Posterior cingulate gyrus (tissue), 11 donors: Measurements from ENCODE around the gene PLCD1.
"Not testable (repeated sequence)": the region's sequence is repeated elsewhere in the genome, so short reads cannot be mapped to it uniquely, and the experiment has no call there.

Experiments
- DNase-seq, 10 donors: peaks; one replicate each; pipeline versions ENCODE4 v3.0.0 to v3.0.0-alpha.2; 2020 to 2021; ENCODE audit warnings: mixed read lengths in 3 of 10
- intact Hi-C: fragments of 100-400 bp; cut with DNase I; formaldehyde crosslinking; loops from one replicate; pipeline ENCODE4 v1.15.1; 2023

PLCD1 gene

DNA sequence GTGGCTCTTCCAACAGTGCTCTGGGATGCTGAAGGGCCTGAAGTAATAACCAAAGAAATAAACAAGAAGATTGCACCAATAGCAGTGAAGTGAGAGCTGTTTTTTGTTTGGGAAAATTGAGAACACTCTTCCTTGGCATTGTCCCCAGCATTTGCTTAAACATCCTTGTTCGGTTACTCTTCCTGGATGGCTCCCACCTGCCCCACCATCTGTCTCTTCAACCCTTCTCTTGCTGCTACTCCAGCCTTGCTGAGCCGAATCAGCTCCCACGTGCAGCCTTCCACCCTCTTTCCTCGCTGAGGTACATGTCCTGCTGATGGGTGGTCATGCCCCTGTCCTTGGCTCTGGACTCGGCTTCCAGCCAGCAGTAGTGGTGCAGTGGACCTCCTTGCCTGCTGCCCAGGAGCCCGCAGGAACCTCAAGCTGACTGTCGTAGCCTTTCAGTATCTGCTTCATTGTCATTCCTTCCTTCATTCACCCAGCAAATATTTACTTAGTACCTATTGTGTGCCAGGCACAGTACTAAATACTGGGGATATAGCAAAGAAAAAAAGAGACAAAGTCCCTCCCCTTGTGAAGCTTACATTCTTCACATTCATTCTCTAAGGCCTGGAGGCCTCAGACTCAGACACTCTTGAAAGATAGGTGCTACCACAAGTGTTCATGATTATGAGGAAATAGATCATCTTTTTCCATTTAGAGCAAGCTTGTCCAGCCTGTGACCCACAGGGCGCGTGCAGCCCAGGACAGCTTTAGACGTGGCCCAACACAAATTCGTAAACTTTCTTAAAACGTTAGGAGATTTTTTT lies 56.0 kb downstream of the PLCD1 start:
- DNase-seq, result peak in 2 of 10 donors; percentile 45 to 55
- intact Hi-C loops, result loop anchor here (2.0 kb wide), 1 partner anchor 119 kb away; no protein-coding TSS in a partner anchor

DNA sequence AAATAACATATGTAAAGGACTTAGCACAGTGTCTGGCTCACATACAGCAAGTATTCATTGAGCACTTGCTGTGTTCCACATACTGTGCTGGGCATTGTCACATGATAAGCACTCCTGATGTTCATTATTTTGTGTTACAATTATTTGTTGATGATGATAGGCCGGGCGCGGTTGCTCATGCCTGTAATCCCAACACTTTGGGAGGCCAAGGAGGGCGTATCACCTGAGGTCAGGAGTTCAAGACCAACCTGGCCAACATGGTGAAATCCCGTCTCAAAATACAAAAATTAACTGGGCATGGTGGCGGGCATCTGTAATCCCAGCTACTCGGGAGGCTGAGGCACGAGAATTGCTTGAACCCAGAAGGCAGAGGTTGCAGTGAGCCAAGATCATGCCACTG lies 57.4 kb downstream of the PLCD1 start:
- intact Hi-C loops, DNase-seq: not testable (repeated sequence)

DNA sequence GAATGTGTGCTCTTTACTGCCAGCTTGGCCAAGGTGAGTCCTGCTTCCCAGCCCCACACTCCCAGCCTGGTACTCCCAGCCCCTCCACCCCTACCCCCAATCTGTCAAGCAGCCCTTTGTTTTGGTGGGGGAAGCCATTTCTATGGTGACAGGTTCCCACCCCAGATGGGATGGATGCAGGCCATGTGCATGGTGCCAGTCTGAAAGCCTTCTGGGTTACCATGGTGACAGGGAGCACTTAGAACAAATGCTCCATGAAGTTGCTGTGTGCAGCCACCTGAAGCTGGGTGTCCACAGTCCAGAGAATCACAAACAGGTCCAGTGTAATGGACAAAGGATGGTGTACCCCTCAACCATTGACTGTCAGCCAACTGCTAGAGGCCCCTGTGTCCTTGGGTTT lies 58.0 kb downstream of the PLCD1 start:
- intact Hi-C loops, result no loop called here
- peak in 1 of 10 donors; percentile 84 for DNase-seq

GRCh38 chr3:37970802-37971201 lies 58.6 kb downstream of the PLCD1 start:
- intact Hi-C loops, result no loop called here
- DNase-seq, result no peak

DNA sequence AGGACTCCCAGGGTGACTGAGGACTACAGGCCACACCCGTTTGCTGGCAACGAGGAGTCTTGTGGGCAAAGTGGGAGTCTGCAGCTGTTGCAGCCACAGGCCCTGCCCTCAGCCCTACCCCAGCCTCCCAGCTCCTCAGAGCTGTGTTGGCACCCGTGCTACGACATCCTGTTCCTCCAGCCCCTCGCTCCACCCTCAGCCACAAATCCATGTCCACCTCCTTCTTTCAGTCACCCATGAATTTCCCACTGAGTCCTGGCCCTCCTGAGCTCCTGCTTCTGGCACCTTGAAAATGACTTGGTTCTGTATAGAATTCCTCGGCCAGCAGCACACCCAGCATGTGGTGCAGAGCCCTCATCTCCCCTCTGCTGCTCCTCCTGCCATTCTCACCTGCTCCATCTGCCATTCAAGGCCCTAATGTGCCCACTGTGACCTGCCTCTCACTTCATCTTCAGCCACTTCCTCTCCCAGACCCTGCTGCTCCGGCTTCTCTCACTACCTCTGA lies 59.8 kb downstream of the PLCD1 start:
- no peak for DNase-seq
- intact Hi-C loops, result no loop called here

- intact Hi-C loops, result no loop called here
- no peak for DNase-seq
These were observed 60.4 kb downstream of the PLCD1 start for GRCh38 chr3:37968813-37969595.

GRCh38 chr3:37968199-37968598 lies 61.2 kb downstream of the PLCD1 start:
- intact Hi-C loops, result no loop called here
- DNase-seq, result peak in 1 of 10 donors; percentile 69

DNA sequence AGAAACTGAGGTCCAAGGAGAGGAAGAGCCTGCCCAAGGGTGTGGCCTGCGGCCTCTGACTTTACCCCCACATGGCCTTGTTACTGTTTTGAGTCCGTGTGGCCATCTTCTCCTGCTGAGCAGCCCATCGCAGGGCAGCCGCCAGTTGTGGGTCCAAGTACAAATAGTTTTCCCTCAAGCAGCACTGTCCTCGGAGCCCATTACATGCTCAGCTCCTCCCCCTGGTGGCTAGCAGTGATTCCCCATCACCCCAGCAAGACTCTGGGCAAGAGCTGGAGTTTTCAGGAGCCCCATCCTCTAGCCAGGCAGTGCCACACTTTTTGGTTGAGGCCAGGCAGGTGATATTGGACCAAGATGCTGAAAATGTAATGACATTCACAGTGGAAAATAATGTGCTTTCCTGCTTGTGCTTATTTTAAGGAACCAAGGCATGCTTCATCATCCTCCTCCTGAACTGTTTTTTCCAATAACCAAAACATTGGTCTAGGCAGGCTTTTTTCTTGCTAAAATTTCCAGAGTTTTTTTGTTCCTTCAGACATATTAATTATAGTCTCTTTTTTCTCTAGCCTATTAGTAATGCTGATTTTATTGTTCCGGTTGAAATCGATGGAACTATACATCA lies 62.1 kb downstream of the PLCD1 start:
- DNase-seq, result peak in 8 of 10 donors; percentile 49 to 94 (median 70)
- intact Hi-C loops, result loop anchor here (1.0 kb wide), 1 partner anchor 112 kb away; no protein-coding TSS in a partner anchor

- DNase-seq, result no peak
- intact Hi-C loops, result no loop called here
These were observed 64.7 kb downstream of the PLCD1 start for GRCh38 chr3:37964716-37965115.

GRCh38 chr3:37964146-37964545 lies 65.3 kb downstream of the PLCD1 start:
- intact Hi-C loops, result no loop called here
- DNase-seq, result no peak

- no peak for DNase-seq
- intact Hi-C loops, result no loop called here
These were observed 65.8 kb downstream of the PLCD1 start for GRCh38 chr3:37963635-37964034.

GRCh38 chr3:37963016-37963415 lies 66.4 kb downstream of the PLCD1 start:
- intact Hi-C loops, result no loop called here
- peak in 1 of 10 donors; percentile 26 for DNase-seq

GRCh38 chr3:37961622-37962431 lies 67.6 kb downstream of the PLCD1 start:
- DNase-seq, result no peak
- intact Hi-C loops, result no loop called here

DNA sequence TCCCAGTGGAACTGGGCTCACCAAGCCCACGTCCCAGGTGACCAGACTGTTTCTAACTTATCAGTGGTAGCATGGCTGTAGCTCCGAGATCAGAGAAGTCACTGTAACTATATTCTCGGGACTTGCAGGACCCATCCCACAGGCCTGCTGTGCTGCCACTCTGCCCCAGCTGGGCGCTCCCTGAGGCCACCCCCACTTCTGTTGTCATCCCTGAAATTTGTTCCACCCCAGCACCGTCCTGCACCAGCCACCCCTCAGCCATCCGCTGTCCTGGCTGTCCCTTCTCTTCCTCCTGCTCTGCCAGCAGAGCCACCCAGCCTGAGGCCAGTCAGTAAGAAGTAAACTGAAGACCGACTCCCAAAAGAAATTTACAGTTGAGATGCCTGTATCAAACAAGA lies 71.9 kb downstream of the PLCD1 start:
- intact Hi-C loops, result no loop called here
- peak in 1 of 10 donors; percentile 84 for DNase-seq
